ENCODE measurements around the gene NEU2. TPM values are rescaled to one million over a fixed set of nuclear protein-coding genes. Genes with fewer than 3 reads are reported as not detected.
"Not testable (repeated sequence)": the region's sequence is repeated elsewhere in the genome, so short reads cannot be mapped to it uniquely, and the experiment has no call there.

The NEU2 gene
- total RNA-seq, 2 experiments from 2014 or later = not detected

DNA sequence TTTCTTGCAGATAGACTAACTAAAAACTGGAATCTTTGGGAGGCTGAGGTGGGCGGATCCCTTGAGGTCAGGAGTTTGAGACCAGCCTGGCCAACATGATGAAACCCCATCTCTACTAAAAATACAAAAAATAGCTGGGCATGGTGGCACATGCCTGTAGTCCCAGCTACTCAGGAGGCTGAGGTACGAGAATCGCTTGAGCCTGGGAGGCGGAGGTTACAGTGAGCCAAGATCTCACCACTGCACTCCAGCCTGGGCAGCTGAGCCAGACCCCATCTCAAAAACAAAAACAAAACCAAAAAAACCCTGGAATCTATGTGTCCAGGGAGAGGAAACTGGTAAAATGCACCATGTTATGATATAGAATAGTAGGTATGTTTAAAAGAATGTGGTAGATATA is 20.0 kb downstream of the NEU2 start:
- intact Hi-C loops (cut with DNase I, micrococcal nuclease) = loop anchor here in 1 of 2 experiments (10.0 kb wide), 1 partner anchor 448 kb away; no protein-coding TSS in a partner anchor
- H3K4me3 Mint-ChIP-seq; POLR2A ChIA-PET; H3K27ac Mint-ChIP-seq; DNase-seq; H3K36me3 Mint-ChIP-seq (ENCODE audit: low read depth); H3K4me1 Mint-ChIP-seq; ATAC-seq; H3K27me3 Mint-ChIP-seq; H3K9me3 Mint-ChIP-seq (ENCODE audit: low read depth): not testable (repeated sequence)
- CTCF ChIA-PET = interaction anchor here (0.7 to 2.1 kb wide), 12 partner anchors 9 to 445 kb away, joined by 3 to 7 read pairs (median 4); no protein-coding TSS in a partner anchor

- H3K4me1 Mint-ChIP-seq = peaks cover 4% of the 10 kb centered on the region
- H3K27ac Mint-ChIP-seq = no peak overlapping the region
- intact Hi-C loops (cut with DNase I, micrococcal nuclease) = loop anchor here (1.0 to 10.0 kb wide), 4 partner anchors 201 to 449 kb away; no protein-coding TSS in a partner anchor
- no peaks in the 10 kb centered on the region for H3K36me3 Mint-ChIP-seq (ENCODE audit: low read depth)
- peak; percentile 86 for DNase-seq
- ATAC-seq = peak; percentile 82
- H3K27me3 Mint-ChIP-seq = no peaks in the 10 kb centered on the region
- POLR2A ChIA-PET = no interaction called here
- no peaks in the 10 kb centered on the region for H3K9me3 Mint-ChIP-seq (ENCODE audit: low read depth)
- CTCF ChIA-PET = interaction anchor here (0.5 to 2.2 kb wide), 57 partner anchors 9 to 449 kb away, joined by 3 to 25 read pairs (median 4); no protein-coding TSS in a partner anchor
- no peak overlapping the region for H3K4me3 Mint-ChIP-seq
These were observed 21.7 kb downstream of the NEU2 start for GRCh38 chr2:233053928-233054784.

DNA sequence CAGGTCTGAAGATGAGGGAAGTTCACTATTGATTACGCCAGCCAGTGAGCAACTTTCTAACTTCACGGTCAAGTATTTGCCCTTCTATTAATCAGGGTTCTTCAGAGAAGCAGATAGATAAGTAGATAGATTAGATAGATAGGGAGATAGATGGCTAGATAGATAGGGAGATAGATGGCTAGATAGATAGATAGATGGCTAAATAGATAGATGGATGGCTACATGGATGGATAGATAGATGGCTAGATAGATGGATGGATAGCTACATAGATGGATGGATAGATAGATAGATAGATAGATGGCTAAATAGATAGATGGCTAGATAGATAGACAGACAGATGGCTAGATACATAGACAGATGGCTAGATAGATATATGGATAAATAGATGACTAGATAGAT is 22.9 kb downstream of the NEU2 start:
- Mint-ChIP-seq H3K4me1 (peaks cover 7% of the 10 kb centered on the region), H3K27me3 (no peaks in the 10 kb centered on the region), H3K36me3 (ENCODE audit: low read depth) (no peaks in the 10 kb centered on the region), H3K9me3 (ENCODE audit: low read depth) (no peaks in the 10 kb centered on the region), H3K4me3 (no peak overlapping the region), H3K27ac (no peak overlapping the region)
- POLR2A ChIA-PET = no interaction called here
- CTCF ChIA-PET = interaction anchor here (0.6 to 1.0 kb wide), 2 partner anchors 25 to 203 kb away, joined by 3 read pairs; no protein-coding TSS in a partner anchor
- intact Hi-C loops (cut with DNase I, micrococcal nuclease) = loop anchor here (2.0 to 10.0 kb wide), 2 partner anchors 295 to 451 kb away; no protein-coding TSS in a partner anchor
- ATAC-seq (no peak), DNase-seq (no peak)

DNA sequence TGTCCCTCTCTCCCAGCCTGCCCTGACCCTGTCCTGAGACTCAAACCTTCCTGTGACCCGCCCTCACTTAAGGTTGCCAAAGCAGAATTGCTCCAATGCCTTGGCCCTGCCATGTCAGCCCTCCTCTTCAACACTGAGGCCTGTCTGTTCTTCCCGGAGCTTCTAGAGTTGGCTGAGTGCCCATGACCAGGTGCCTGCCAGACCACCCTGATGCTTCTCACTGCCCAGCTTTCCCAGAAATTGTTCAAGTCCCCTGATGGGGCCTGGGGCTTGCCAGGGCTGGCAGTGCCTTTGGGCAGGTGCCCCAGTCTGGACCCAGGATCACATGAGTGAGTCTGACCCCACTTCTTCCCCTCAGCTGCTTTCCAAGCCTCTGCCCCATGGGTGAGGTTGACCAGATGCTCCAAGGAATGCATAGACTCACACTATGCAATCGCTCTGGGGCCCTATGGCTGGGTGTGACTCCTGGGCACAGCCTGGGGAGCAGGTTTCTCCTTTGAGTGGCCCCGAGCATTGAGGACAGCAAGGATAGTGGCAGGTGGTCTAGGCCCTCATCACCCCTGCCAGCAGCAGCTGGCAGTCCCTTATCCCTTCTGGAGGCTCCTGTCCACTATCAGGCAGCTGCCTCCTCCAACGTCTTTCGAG is 24.6 kb downstream of the NEU2 start:
- peaks cover 7% of the 10 kb centered on the region for H3K4me1 Mint-ChIP-seq
- H3K27me3 Mint-ChIP-seq = no peaks in the 10 kb centered on the region
- POLR2A ChIA-PET = no interaction called here
- DNase-seq = no peak
- intact Hi-C loops (cut with DNase I, micrococcal nuclease) = loop anchor here in 1 of 2 experiments (10.0 kb wide), 1 partner anchor 452 kb away; no protein-coding TSS in a partner anchor
- H3K36me3 Mint-ChIP-seq (ENCODE audit: low read depth) = no peaks in the 10 kb centered on the region
- no peaks in the 10 kb centered on the region for H3K9me3 Mint-ChIP-seq (ENCODE audit: low read depth)
- H3K4me3 Mint-ChIP-seq = no peak overlapping the region
- no peak overlapping the region for H3K27ac Mint-ChIP-seq
- CTCF ChIA-PET = interaction anchor here (0.7 to 1.4 kb wide), 2 partner anchors 153 to 1132 kb away, joined by 3 read pairs; no protein-coding TSS in a partner anchor
- ATAC-seq = no peak

DNA sequence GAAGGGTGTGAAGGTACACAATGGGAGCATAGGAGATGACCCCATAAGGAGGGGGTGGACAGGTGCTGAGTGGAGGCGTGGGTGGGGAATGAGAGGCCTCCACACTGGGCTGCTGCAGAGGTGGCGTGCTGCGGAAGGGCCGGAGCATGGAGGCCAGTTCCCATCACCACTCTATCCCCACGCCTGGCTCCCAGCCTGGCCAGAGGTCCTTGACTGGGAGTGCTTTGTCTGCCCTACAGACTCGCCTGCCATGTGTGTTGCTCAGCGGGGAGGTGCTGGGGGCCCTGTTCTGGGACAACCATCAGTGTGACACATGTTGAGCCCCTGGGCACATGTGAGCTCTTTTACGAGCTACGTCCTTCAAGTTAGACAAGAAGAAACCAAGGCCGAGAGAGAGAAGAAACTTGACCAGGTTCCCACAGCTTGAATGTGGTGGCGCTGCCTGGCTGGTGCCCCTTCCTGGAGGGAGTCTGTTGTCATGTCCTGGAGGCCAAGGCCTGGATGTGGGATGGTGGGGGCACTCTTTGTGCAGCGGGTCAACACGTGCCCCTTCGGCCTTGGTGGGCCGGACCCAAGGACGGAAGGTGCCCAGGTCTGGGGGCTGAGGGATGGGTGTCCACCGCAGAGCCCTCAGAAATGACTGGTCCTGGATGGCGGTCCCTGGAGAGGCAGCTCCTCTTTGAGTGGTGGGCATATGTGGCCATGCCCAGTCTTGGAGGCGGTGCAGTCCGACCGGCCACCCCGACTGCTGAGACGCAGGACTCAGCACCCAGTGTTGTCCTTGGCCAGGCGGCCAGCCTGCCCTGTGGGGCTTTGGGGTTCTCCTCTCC is 26.5 kb downstream of the NEU2 start:
- CTCF ChIA-PET = interaction anchor here (1.3 to 3.4 kb wide), 5 partner anchors 21 to 195 kb away, joined by 4 to 22 read pairs (median 5); partner anchors contain the start of gene ATG16L1
- no peaks in the 10 kb centered on the region for H3K9me3 Mint-ChIP-seq (ENCODE audit: low read depth)
- intact Hi-C loops (cut with DNase I, micrococcal nuclease) = loop anchor here in 1 of 2 experiments (10.0 kb wide), 1 partner anchor 454 kb away; no protein-coding TSS in a partner anchor

GRCh38 chr2:233059547-233059796 is 27.0 kb downstream of the NEU2 start:
- Mint-ChIP-seq H3K36me3 (ENCODE audit: low read depth) (peaks cover 4% of the 10 kb centered on the region), H3K4me3 (peak overlapping the region; percentile 96), H3K4me1 (peaks cover 26% of the 10 kb centered on the region), H3K9me3 (ENCODE audit: low read depth) (no peaks in the 10 kb centered on the region), H3K27me3 (no peaks in the 10 kb centered on the region), H3K27ac (peak overlapping the region; percentile 90)
- ATAC-seq = no peak
- intact Hi-C loops (cut with DNase I, micrococcal nuclease) = loop anchor here in 1 of 2 experiments (10.0 kb wide), 1 partner anchor 455 kb away; no protein-coding TSS in a partner anchor
- POLR2A ChIA-PET = interaction anchor here (0.6 to 0.7 kb wide), 3 partner anchors 16 to 208 kb away, joined by 3 read pairs; no protein-coding TSS in a partner anchor
- CTCF ChIA-PET = interaction anchor here (1.3 to 3.4 kb wide), 8 partner anchors 8 to 195 kb away, joined by 4 to 22 read pairs (median 9); partner anchors contain the start of gene ATG16L1
- peak; percentile 53 for DNase-seq

More for the DNA sequence above, 26.5 kb downstream of the NEU2 start:
- POLR2A ChIA-PET = interaction anchor here (0.6 kb wide), 1 partner anchor 31 kb away, joined by 3 read pairs; no protein-coding TSS in a partner anchor
- H3K27me3 Mint-ChIP-seq = no peaks in the 10 kb centered on the region
- H3K4me3 Mint-ChIP-seq = no peak overlapping the region
- peak overlapping the region; percentile 40 for H3K27ac Mint-ChIP-seq
- peaks cover 4% of the 10 kb centered on the region for H3K36me3 Mint-ChIP-seq (ENCODE audit: low read depth)
- ATAC-seq (no peak), DNase-seq (no peak)
- H3K4me1 Mint-ChIP-seq = peaks cover 21% of the 10 kb centered on the region

- CTCF ChIA-PET = interaction anchor here (0.7 to 3.4 kb wide), 21 partner anchors 8 to 209 kb away, joined by 3 to 22 read pairs (median 4); partner anchors contain the start of gene ATG16L1
- peaks cover 4% of the 10 kb centered on the region for H3K36me3 Mint-ChIP-seq (ENCODE audit: low read depth)
- POLR2A ChIA-PET = interaction anchor here (0.5 to 2.4 kb wide), 7 partner anchors 15 to 1384 kb away, joined by 3 to 29 read pairs (median 4); partner anchors contain the start of gene ATG16L1
- peak; percentile 83 for DNase-seq
- peak within 1 kb of the TSS; percentile 90 for H3K27ac Mint-ChIP-seq
- no peaks in the 10 kb centered on the region for H3K27me3 Mint-ChIP-seq
- intact Hi-C loops (cut with DNase I, micrococcal nuclease) = loop anchor here (1.0 to 10.0 kb wide), 8 partner anchors 40 to 455 kb away; partner anchors contain the start of genes ATG16L1 (in 1 of the 2), DGKD (in 1 of the 2) and GIGYF2 (in 1 of the 2)
- peak; percentile 68 for ATAC-seq
- H3K9me3 Mint-ChIP-seq (ENCODE audit: low read depth) = no peaks in the 10 kb centered on the region
- H3K4me1 Mint-ChIP-seq = peaks cover 30% of the 10 kb centered on the region
- peak within 1 kb of the TSS; percentile 96 for H3K4me3 Mint-ChIP-seq
These were observed 27.5 kb downstream of the NEU2 start, which contains the start of gene INPP5D for GRCh38 chr2:233059797-233060500. Gene INPP5D (plus strand): TSS chr2:233060342. CDS start chr2:233060479, 137 bp downstream.

DNA sequence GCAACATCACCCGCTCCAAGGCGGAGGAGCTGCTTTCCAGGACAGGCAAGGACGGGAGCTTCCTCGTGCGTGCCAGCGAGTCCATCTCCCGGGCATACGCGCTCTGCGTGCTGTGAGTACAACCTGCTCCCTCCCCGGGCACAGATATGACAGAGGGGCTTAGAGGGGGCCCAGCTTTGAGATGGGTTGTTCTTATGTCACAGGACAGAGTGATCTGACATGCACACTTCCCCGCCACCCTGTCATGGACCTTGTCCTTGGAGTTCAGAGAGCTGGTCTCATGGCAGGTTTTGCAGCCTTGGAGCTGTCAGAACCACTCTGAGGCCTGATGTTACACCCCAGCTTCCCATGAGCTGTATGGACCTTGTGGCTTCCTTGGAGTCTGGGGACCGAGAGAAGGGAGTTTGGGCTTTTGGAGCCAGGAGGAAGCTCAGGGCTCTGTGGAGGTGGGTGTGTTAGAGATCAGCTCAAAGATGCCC is 28.1 kb downstream of the NEU2 start:
- CTCF ChIA-PET = interaction anchor here (0.7 to 3.4 kb wide), 20 partner anchors 9 to 208 kb away, joined by 3 to 22 read pairs (median 4); no protein-coding TSS in a partner anchor
- H3K36me3 Mint-ChIP-seq (ENCODE audit: low read depth) = peaks cover 4% of the 10 kb centered on the region
- H3K27ac Mint-ChIP-seq = peak overlapping the region; percentile 90
- H3K4me1 Mint-ChIP-seq = peaks cover 32% of the 10 kb centered on the region
- H3K9me3 Mint-ChIP-seq (ENCODE audit: low read depth) = no peaks in the 10 kb centered on the region
- POLR2A ChIA-PET = interaction anchor here (0.5 to 2.4 kb wide), 5 partner anchors 17 to 1384 kb away, joined by 3 to 29 read pairs (median 4); partner anchors contain the start of gene ATG16L1
- intact Hi-C loops (cut with DNase I, micrococcal nuclease) = loop anchor here (1.0 to 5.0 kb wide), 7 partner anchors 40 to 363 kb away; partner anchors contain the start of genes ATG16L1 (in 1 of the 2), DGKD (in 1 of the 2) and GIGYF2 (in 1 of the 2)
- DNase-seq (no peak), ATAC-seq (peak; percentile 9)
- H3K4me3 Mint-ChIP-seq = peak overlapping the region; percentile 96
- no peaks in the 10 kb centered on the region for H3K27me3 Mint-ChIP-seq

- DNase-seq = peak; percentile 70
These were observed 28.6 kb downstream of the NEU2 start for GRCh38 chr2:233060980-233061590.

More at GRCh38 chr2:233060980-233061590, 28.6 kb downstream of the NEU2 start:
- H3K9me3 Mint-ChIP-seq (ENCODE audit: low read depth) = no peaks in the 10 kb centered on the region
- H3K4me1 Mint-ChIP-seq = peaks cover 33% of the 10 kb centered on the region
- CTCF ChIA-PET = interaction anchor here (0.7 to 3.4 kb wide), 20 partner anchors 9 to 208 kb away, joined by 3 to 22 read pairs (median 4); no protein-coding TSS in a partner anchor
- ATAC-seq = peak; percentile 24
- H3K27me3 Mint-ChIP-seq = no peaks in the 10 kb centered on the region
- peak overlapping the region; percentile 90 for H3K27ac Mint-ChIP-seq
- H3K36me3 Mint-ChIP-seq (ENCODE audit: low read depth) = peaks cover 6% of the 10 kb centered on the region
- POLR2A ChIA-PET = interaction anchor here (0.5 to 2.4 kb wide), 7 partner anchors 17 to 1383 kb away, joined by 3 to 29 read pairs (median 9); partner anchors contain the start of gene ATG16L1
- H3K4me3 Mint-ChIP-seq = peak overlapping the region; percentile 96
- intact Hi-C loops (cut with DNase I, micrococcal nuclease) = loop anchor here (1.0 to 5.0 kb wide), 9 partner anchors 21 to 364 kb away; partner anchors contain the start of genes ATG16L1 (in 2 of the 2), DGKD (in 1 of the 2) and GIGYF2 (in 1 of the 2)

All from activated CD4-positive, alpha-beta T cell treated with anti-CD3 and anti-CD28 coated beads for 36 hours (primary cell).